ENCODE data around the gene PTGER2. TPM values are rescaled to one million over a fixed set of nuclear protein-coding genes. Genes with fewer than 3 reads are reported as not detected.

Gene PTGER2
- total and polyA plus RNA-seq, 8 donors: 3.4 to 19.2 (median 5.6) TPM

DNA sequence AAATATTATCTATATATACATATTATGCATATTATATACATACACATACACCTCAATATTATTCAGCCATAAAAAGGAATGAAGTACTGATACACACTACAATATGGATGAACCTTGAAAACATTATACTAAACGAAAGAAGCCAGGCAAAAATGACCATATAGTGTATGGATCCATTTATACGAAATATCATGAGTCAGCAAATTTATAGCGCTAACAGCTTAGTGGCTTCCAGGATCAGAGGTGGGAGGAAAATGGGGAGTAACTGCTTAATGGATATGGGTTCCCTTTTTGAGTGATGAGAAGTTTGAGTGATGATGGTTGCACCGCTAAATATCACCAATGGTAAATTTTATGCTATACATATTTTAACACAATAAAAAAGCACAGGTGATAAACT lies 32.7 kb downstream of the PTGER2 start:
- H3K4me1 ChIP-seq: peaks cover under 1 to 7% of the 10 kb centered on the region in 2 donors
- no peak overlapping the region for H3K27ac ChIP-seq
- H3K27me3 ChIP-seq: peaks cover 0 to 11% of the 10 kb centered on the region in 2 donors
- no peak for ATAC-seq
- no peaks in the 10 kb centered on the region for H3K36me3 ChIP-seq
- H3K4me3 ChIP-seq: no peak overlapping the region
- no peaks in the 10 kb centered on the region for H3K9me3 ChIP-seq
- TF ChIP-seq, protein P1, sequence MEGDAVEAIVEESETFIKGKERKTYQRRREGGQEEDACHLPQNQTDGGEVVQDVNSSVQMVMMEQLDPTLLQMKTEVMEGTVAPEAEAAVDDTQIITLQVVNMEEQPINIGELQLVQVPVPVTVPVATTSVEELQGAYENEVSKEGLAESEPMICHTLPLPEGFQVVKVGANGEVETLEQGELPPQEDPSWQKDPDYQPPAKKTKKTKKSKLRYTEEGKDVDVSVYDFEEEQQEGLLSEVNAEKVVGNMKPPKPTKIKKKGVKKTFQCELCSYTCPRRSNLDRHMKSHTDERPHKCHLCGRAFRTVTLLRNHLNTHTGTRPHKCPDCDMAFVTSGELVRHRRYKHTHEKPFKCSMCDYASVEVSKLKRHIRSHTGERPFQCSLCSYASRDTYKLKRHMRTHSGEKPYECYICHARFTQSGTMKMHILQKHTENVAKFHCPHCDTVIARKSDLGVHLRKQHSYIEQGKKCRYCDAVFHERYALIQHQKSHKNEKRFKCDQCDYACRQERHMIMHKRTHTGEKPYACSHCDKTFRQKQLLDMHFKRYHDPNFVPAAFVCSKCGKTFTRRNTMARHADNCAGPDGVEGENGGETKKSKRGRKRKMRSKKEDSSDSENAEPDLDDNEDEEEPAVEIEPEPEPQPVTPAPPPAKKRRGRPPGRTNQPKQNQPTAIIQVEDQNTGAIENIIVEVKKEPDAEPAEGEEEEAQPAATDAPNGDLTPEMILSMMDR (IDR thresholded peaks at IDR 0.05): no peak
- intact Hi-C loops (cut with DNase I): no loop called here
- no peak for DNase-seq

DNA sequence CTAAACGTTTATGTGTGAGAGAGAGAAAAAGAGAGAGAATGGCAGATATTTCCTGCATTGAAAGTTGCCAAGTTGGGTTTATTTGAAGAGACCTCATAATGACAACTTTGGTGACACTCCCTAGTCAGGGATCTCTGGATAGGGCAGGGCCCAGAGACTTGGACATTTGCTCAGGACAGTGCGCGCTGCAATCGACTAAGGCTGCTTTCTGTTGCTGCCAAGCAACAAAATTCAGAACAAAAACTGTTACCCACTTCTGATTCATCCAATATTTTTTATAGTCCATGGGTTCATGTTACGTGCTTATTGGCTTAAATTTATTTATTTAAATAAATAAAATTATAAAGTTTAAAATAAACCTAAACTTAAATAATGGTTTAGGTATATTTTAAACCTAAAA lies 34.2 kb downstream of the PTGER2 start:
- TF ChIP-seq, protein P1 (IDR thresholded peaks at IDR 0.05): no peak
- Histone ChIP-seq H3K27ac (no peak overlapping the region), H3K36me3 (no peaks in the 10 kb centered on the region)

DNA sequence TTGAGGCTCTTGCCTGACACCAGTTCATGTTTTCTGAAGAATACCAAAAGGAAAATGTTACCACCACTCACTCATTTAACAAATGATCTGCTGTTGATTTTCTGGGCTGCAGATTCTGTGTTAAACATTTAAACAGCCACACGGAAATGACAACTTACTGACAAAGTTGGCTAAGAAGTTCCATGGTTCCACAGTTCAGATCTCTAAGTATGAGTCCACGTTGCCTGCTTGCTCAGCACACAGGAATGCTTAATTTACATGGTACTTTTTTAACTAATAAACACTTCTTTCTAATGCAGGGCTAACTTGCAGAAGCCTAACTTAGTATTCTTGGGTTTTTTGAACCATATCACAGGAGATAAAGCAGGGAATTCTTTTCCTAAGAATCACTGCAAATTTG lies 34.7 kb downstream of the PTGER2 start:
- TF ChIP-seq, protein P1 (IDR thresholded peaks at IDR 0.05): no peak
- ATAC-seq: peak; percentile 31
- H3K9me3 ChIP-seq: no peaks in the 10 kb centered on the region
- no peak overlapping the region for H3K4me3 ChIP-seq
- peak in 2 of 4 donors; percentile 82 to 85 for DNase-seq
- intact Hi-C loops (cut with DNase I): no loop called here
- H3K36me3 ChIP-seq: no peaks in the 10 kb centered on the region
- peaks cover 10 to 17% of the 10 kb centered on the region in 2 donors for H3K4me1 ChIP-seq
- no peak overlapping the region for H3K27ac ChIP-seq
- peaks cover 0 to 29% of the 10 kb centered on the region in 2 donors for H3K27me3 ChIP-seq

More for the DNA sequence above, 34.2 kb downstream of the PTGER2 start:
- no peak for DNase-seq
- Histone ChIP-seq H3K9me3 (no peaks in the 10 kb centered on the region), H3K4me1 (peaks cover 10 to 17% of the 10 kb centered on the region in 2 donors), H3K4me3 (no peak overlapping the region), H3K27me3 (peaks cover 0 to 24% of the 10 kb centered on the region in 2 donors)
- intact Hi-C loops (cut with DNase I): no loop called here
- ATAC-seq: no peak

DNA sequence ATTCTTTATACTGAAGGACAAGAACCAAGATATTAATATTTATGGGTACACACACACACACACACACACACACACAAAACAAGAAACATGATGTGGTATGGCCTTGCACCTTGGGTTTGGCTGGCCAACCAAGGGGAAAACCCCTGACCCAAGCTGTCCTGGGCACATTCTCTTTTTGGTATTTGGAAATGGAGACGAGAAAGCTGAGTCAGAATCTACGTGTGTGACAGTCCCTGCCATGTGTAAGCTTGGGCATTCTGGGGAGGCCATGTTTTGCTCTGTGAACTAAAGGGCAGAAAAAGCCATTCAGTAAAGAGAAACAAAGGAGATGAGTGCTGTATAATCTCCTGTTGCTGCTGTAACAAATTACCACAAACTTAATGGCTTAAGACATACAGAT lies 35.6 kb downstream of the PTGER2 start:
- TF ChIP-seq, protein P1 (IDR thresholded peaks at IDR 0.05): no peak

DNA sequence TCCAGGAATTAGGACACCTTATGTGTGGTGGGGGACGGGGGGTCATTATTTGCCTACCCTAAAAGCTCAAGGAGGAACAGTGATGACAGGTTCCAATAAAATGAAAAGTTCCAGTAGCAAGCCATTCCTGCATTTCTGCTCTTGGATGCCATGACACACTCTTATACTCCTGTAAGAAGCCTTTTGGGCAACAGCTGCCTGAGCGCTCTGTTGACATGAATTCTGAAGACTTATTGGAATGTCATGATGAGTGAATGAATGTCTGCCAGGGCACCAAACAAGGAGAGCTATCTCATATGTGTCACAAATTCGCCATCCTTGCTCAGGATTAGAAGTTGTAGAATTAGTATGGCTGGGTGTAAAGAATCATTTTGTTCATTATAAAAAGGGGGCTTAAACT lies 36.3 kb downstream of the PTGER2 start:
- Histone ChIP-seq H3K9me3 (no peaks in the 10 kb centered on the region), H3K4me1 (peaks cover 19 to 23% of the 10 kb centered on the region in 2 donors), H3K27me3 (peaks cover 0 to 31% of the 10 kb centered on the region in 2 donors), H3K27ac (peak overlapping the region in 1 of 2 donors; percentile 71), H3K4me3 (no peak overlapping the region), H3K36me3 (no peaks in the 10 kb centered on the region)
- TF ChIP-seq, protein P1 (IDR thresholded peaks at IDR 0.05): no peak
- ATAC-seq: no peak
- DNase-seq: no peak
- intact Hi-C loops (cut with DNase I): no loop called here

More for the DNA sequence above, 35.6 kb downstream of the PTGER2 start:
- no peak overlapping the region for H3K4me3 ChIP-seq
- ATAC-seq (no peak), DNase-seq (no peak)
- no peaks in the 10 kb centered on the region for H3K36me3 ChIP-seq
- peaks cover 0 to 31% of the 10 kb centered on the region in 2 donors for H3K27me3 ChIP-seq
- intact Hi-C loops (cut with DNase I): no loop called here
- H3K9me3 ChIP-seq: no peaks in the 10 kb centered on the region
- peaks cover 17% of the 10 kb centered on the region in 2 donors for H3K4me1 ChIP-seq
- no peak overlapping the region for H3K27ac ChIP-seq
